PC-3 (cell line): Measurements from ENCODE around the gene S100A5. TPM values are rescaled to one million over a fixed set of nuclear protein-coding genes. Genes with fewer than 3 reads are reported as not detected.

ENCODE experiments used
- ATAC-seq: fragments of 200-7000 bp; cut with Tn5 transposase; 2 replicates; pipeline ENCODE4 v1.9.1; 2020; ENCODE audit warnings: mild to moderate bottlenecking, moderate library complexity
- BruUV-seq: library from RNA; stranded (reverse); fragments of 400-500 nt; replicated peaks from 2 replicates; lab custom pipeline; 2021; lab: Mats Ljungman, UMichigan
- CTCF ChIA-PET: fragments of 300-600 bp; sonication (Branson Sonifier 250); formaldehyde crosslinking; loops from one replicate; lab custom pipeline; 2022; ENCODE audit warnings: antibody characterized with exemption; lab: Charles Lee
- POLR2A ChIA-PET: fragments of 300-600 bp; sonication (Branson Sonifier 250); formaldehyde crosslinking; loops from one replicate; lab custom pipeline; 2022; ENCODE audit warnings: antibody characterized with exemption; ENCODE audit not compliant: unreplicated experiment; lab: Charles Lee
- DNase-seq: peaks from one replicate; pipeline ENCODE4 v3.0.0-alpha.2; 2015
- H2AFZ ChIP-seq: fragments of 300-600 bp; sonication (generic); 2 replicates; pipeline ENCODE4 v1.6.0; 2016; ENCODE audit warnings: antibody characterized with exemption, low read length
- H3F3A ChIP-seq: fragments of 300-600 bp; sonication (generic); one replicate; pipeline ENCODE4 v1.6.0; 2017; ENCODE audit warnings: antibody characterized with exemption, low read length, control low read depth, mild to moderate bottlenecking; ENCODE audit not compliant: unreplicated experiment
- H3K27ac ChIP-seq: fragments of 300-600 bp; sonication (generic); 2 replicates; pipeline ENCODE4 v1.5.1; 2016; ENCODE audit warnings: mild to moderate bottlenecking, low read length
- H3K27me3 ChIP-seq: fragments of 300-600 bp; sonication (generic); 2 replicates; pipeline ENCODE4 v1.6.1; 2016; ENCODE audit warnings: low read length, mixed read lengths
- H3K36me3 ChIP-seq: fragments of 300-600 bp; sonication (generic); 2 replicates; pipeline ENCODE4 v1.6.1; 2016; ENCODE audit warnings: low read depth, mixed run types, low read length, mixed read lengths
- H3K4me1 ChIP-seq: fragments of 300-600 bp; sonication (generic); 2 replicates; pipeline ENCODE4 v1.5.1; 2016; ENCODE audit warnings: low read length; ENCODE audit not compliant: insufficient read depth
- H3K4me2 ChIP-seq: fragments of 300-600 bp; sonication (generic); 2 replicates; pipeline ENCODE4 v1.6.0; 2016; ENCODE audit warnings: low read length
- H3K4me3 ChIP-seq: fragments of 300-600 bp; sonication (generic); 2 replicates; pipeline ENCODE4 v1.5.1; 2016; ENCODE audit warnings: mild to moderate bottlenecking, low read length, mixed read lengths
- H3K79me2 ChIP-seq: fragments of 300-600 bp; sonication (generic); 2 replicates; pipeline ENCODE4 v1.6.1; 2017; ENCODE audit warnings: low read length, mixed read lengths
- H3K9ac ChIP-seq: fragments of 300-600 bp; sonication (generic); 2 replicates; pipeline ENCODE4 v1.6.0; 2016; ENCODE audit warnings: mild to moderate bottlenecking, low read length
- H3K9me2 ChIP-seq: fragments of 300-600 bp; sonication (generic); replicated peaks from 2 replicates; pipeline ENCODE4 v1.6.1; 2016; ENCODE audit warnings: mixed run types, low read length, mixed read lengths
- H3K9me3 ChIP-seq: fragments of 300-600 bp; sonication (generic); 2 replicates; pipeline ENCODE4 v1.6.1; 2016; ENCODE audit warnings: low read length, mixed read lengths
- H4K20me1 ChIP-seq: fragments of 300-600 bp; sonication (generic); 2 replicates; pipeline ENCODE4 v1.6.1; 2016; ENCODE audit warnings: low read length, mixed read lengths
- CTCF ChIP-seq: fragments of 300-600 bp; sonication (generic); conservative IDR thresholded peaks from 2 replicates; pipeline ENCODE4 v1.5.1; 2017; ENCODE audit warnings: antibody characterized with exemption, low read depth, mild to moderate bottlenecking, low read length
- EZH2 ChIP-seq: fragments of 300-600 bp; sonication (generic); IDR thresholded peaks from one replicate; pipeline ENCODE4 v1.6.1; 2017; ENCODE audit warnings: antibody characterized with exemption, mild to moderate bottlenecking, low read length; ENCODE audit not compliant: unreplicated experiment
- EZH2phosphoT487 ChIP-seq: fragments of 300-600 bp; sonication (generic); IDR thresholded peaks from 2 replicates; pipeline ENCODE4 v1.6.1; 2018; ENCODE audit warnings: mild to moderate bottlenecking, antibody characterized with exemption, low read length, borderline replicate concordance
- intact Hi-C: fragments of 100-400 bp; cut with micrococcal nuclease; formaldehyde crosslinking; loops from 2 replicates; pipeline ENCODE4 v1.9.0; 2023
- total RNA-seq: library from RNA; depleted of rRNA; stranded (reverse); fragments of >200 nt; gene quantifications from 2 replicates; pipeline ENCODE4 v1.2.3, GENCODE V29; 2014

S100A5 gene
- total RNA-seq, 1 experiment from 2014 or later = 6.3 TPM

- BruUV-seq = no TSS peak
- no peaks in the 10 kb centered on the region for H3K79me2 ChIP-seq
- no peaks in the 10 kb centered on the region for H3F3A ChIP-seq
- H3K27me3 ChIP-seq = no peaks in the 10 kb centered on the region
- H3K9me2 ChIP-seq = no peaks in the 10 kb centered on the region
- H3K4me1 ChIP-seq = peaks cover 25% of the 10 kb centered on the region
- no peaks in the 10 kb centered on the region for H4K20me1 ChIP-seq
- ChIA-PET CTCF (interaction anchor here (0.7 to 1.1 kb wide), 2 partner anchors 135 to 137 kb away, joined by 4 to 5 read pairs; no protein-coding TSS in a partner anchor), POLR2A (no interaction called here)
- H3K27ac ChIP-seq = peak overlapping the region; percentile 90
- DNase-seq = peak; percentile 99
- peak overlapping the region; percentile 50 for H3K9ac ChIP-seq
- intact Hi-C loops = loop anchor here (1.0 kb wide), 1 partner anchor 138 kb away; no protein-coding TSS in a partner anchor
- peak overlapping the region; percentile 65 for H3K4me2 ChIP-seq
- TF ChIP-seq CTCF = no peak
- no peak for TF ChIP-seq EZH2
- H2AFZ ChIP-seq = peak overlapping the region; percentile 63
- no peaks in the 10 kb centered on the region for H3K9me3 ChIP-seq
- ATAC-seq = peak; percentile 79
- H3K36me3 ChIP-seq = no peaks in the 10 kb centered on the region
- H3K4me3 ChIP-seq = peak overlapping the region; percentile 14; the same call in 1 of the 2 replicates
Measured at GRCh38 chr1:153490272-153491051, 50.3 kb downstream of the S100A5 start.

GRCh38 chr1:153488731-153489130, 52.0 kb downstream of the S100A5 start:
- Histone ChIP-seq H2AFZ (no peak overlapping the region), H3K9me3 (no peaks in the 10 kb centered on the region), H3K4me3 (no peak overlapping the region), H3K27me3 (no peaks in the 10 kb centered on the region), H3K9me2 (no peaks in the 10 kb centered on the region), H3K27ac (no peak overlapping the region), H3F3A (no peaks in the 10 kb centered on the region), H3K79me2 (no peaks in the 10 kb centered on the region), H3K9ac (no peak overlapping the region), H3K4me2 (no peak overlapping the region), H3K4me1 (peaks cover 25% of the 10 kb centered on the region), H3K36me3 (no peaks in the 10 kb centered on the region), H4K20me1 (no peaks in the 10 kb centered on the region)
- no TSS peak for BruUV-seq
- DNase-seq (no peak), ATAC-seq (no peak)
- intact Hi-C loops = no loop called here
- CTCF ChIA-PET = interaction anchor here (0.6 kb wide), 1 partner anchor 990 kb away, joined by 5 read pairs; no protein-coding TSS in a partner anchor
- POLR2A ChIA-PET = no interaction called here
- TF ChIP-seq CTCF (no peak), EZH2phosphoT487 (no peak), EZH2 (no peak)

GRCh38 chr1:153487707-153488106, 53.0 kb downstream of the S100A5 start:
- Histone ChIP-seq H3K9ac (no peak overlapping the region), H3K9me3 (no peaks in the 10 kb centered on the region), H3K36me3 (no peaks in the 10 kb centered on the region), H3K9me2 (no peaks in the 10 kb centered on the region), H4K20me1 (no peaks in the 10 kb centered on the region), H3K79me2 (no peaks in the 10 kb centered on the region), H3K4me1 (peaks cover 25% of the 10 kb centered on the region), H3K4me3 (no peak overlapping the region), H3K27me3 (no peaks in the 10 kb centered on the region), H3K4me2 (no peak overlapping the region), H3K27ac (no peak overlapping the region), H2AFZ (no peak overlapping the region), H3F3A (no peaks in the 10 kb centered on the region)
- BruUV-seq = no TSS peak
- POLR2A ChIA-PET = no interaction called here
- TF ChIP-seq EZH2phosphoT487 (no peak), EZH2 (no peak), CTCF (no peak)
- no peak for DNase-seq
- CTCF ChIA-PET = interaction anchor here (0.7 kb wide), 1 partner anchor 146 kb away, joined by 8 read pairs; no protein-coding TSS in a partner anchor
- intact Hi-C loops = no loop called here
- no peak for ATAC-seq
